ENCODE measurements around the gene TRPM1. TPM values are rescaled to one million over a fixed set of nuclear protein-coding genes. Genes with fewer than 3 reads are reported as not detected.

Gene TRPM1
- total and polyA plus RNA-seq, 9 of the 15 experiments (the other 6 are each of a cell fraction or from before 2014, with no cell fraction given): 0.01 to 0.06 (median 0.03) TPM; not detected in 5

DNA sequence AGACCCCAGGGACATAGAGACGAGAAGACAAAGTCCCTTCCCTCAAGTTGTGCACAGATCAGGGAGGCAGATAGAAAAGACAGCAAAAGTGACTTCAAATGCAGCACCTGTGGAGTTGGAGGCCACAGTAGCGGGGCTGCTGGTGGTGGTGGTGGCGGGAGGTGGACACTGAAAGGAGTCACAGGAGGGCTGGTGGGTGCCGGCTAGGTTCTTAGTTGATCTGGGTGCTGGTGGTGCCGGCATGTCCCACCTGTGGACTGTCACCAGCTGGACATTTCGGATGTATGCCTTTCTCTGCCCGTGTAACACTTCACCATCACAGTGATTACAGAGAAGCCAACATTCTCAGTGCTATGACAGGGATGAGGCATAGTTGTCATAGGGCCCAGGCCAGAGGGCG lies 60.9 kb downstream of the TRPM1 start:
- no peak for ATAC-seq
- 1% methylated on average over 8 of the region's 8 CpGs for WGBS (ENCODE audit: insufficient coverage, low coverage, missing lambda C conversion rate)
- POLR2A ChIA-PET: interaction anchor here (1.4 to 1.6 kb wide), 2 partner anchors 10 to 14 kb away, joined by 5 to 7 read pairs; no protein-coding TSS in a partner anchor
- Histone ChIP-seq H3K4me3 (no peak overlapping the region), H3K4me2 (ENCODE audit: insufficient read depth, low read length) (no peak overlapping the region), H3K4me1 (replicated peaks in 1 of 2; ENCODE audit: control insufficient read depth in 2 of 2, insufficient read depth in 2 of 2, low read length in 2 of 2) (no peaks in the 10 kb centered on the region), H3K9ac (ENCODE audit: insufficient read depth in 1 of 2, low read depth in 2 of 2, low read length in 2 of 2) (no peak overlapping the region), H3K79me2 (ENCODE audit: control insufficient read depth, insufficient read depth, low read length) (no peaks in the 10 kb centered on the region), H2AFZ (ENCODE audit: low read depth, low read length) (no peak overlapping the region), H3K9me1 (ENCODE audit: control insufficient read depth, insufficient read depth, low read length) (no peaks in the 10 kb centered on the region), H3K9me3 (replicated peaks; ENCODE audit: control insufficient read depth, insufficient read depth, low read depth, low read length) (no peaks in the 10 kb centered on the region), H4K20me1 (replicated peaks; ENCODE audit: control insufficient read depth, insufficient read depth, low read length) (no peaks in the 10 kb centered on the region; the same call in 1 of the 2 replicates), H3K27me3 (ENCODE audit: control insufficient read depth in 2 of 2, insufficient read depth in 2 of 2, low read length in 2 of 2) (peaks cover 29 to 31% of the 10 kb centered on the region in 2 experiments; a peak in 4 of 5 replicates), H3K27ac (ENCODE audit: extremely low read depth, low read depth, low read length) (no peak overlapping the region), H3K36me3 (ENCODE audit: control insufficient read depth, insufficient read depth, low read length) (no peaks in the 10 kb centered on the region)
- intact Hi-C loops (cut with micrococcal nuclease): no loop called here
- no peak for DNase-seq (ENCODE audit: extremely low read depth in 1 of 4, low spot score in 3 of 4)
- in situ Hi-C loops (cut with MboI): no loop called here
- no peak for TF ChIP-seq MCM7 (IDR thresholded peaks at IDR 0.05)
- TF ChIP-seq PHTF2 (CRISPR knock-in tag; IDR thresholded peaks at IDR 0.05): no peak
- TF ChIP-seq HDAC2 (IDR thresholded peaks at IDR 0.05): no peak
- TF ChIP-seq, protein P1, sequence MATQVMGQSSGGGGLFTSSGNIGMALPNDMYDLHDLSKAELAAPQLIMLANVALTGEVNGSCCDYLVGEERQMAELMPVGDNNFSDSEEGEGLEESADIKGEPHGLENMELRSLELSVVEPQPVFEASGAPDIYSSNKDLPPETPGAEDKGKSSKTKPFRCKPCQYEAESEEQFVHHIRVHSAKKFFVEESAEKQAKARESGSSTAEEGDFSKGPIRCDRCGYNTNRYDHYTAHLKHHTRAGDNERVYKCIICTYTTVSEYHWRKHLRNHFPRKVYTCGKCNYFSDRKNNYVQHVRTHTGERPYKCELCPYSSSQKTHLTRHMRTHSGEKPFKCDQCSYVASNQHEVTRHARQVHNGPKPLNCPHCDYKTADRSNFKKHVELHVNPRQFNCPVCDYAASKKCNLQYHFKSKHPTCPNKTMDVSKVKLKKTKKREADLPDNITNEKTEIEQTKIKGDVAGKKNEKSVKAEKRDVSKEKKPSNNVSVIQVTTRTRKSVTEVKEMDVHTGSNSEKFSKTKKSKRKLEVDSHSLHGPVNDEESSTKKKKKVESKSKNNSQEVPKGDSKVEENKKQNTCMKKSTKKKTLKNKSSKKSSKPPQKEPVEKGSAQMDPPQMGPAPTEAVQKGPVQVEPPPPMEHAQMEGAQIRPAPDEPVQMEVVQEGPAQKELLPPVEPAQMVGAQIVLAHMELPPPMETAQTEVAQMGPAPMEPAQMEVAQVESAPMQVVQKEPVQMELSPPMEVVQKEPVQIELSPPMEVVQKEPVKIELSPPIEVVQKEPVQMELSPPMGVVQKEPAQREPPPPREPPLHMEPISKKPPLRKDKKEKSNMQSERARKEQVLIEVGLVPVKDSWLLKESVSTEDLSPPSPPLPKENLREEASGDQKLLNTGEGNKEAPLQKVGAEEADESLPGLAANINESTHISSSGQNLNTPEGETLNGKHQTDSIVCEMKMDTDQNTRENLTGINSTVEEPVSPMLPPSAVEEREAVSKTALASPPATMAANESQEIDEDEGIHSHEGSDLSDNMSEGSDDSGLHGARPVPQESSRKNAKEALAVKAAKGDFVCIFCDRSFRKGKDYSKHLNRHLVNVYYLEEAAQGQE (IDR thresholded peaks at IDR 0.05; ENCODE audit: borderline replicate concordance): no peak
- TF ChIP-seq, protein P1 (CRISPR knock-in tag; IDR thresholded peaks at IDR 0.05; ENCODE audit: low read depth): no peak
- TF ChIP-seq ZSCAN32 (CRISPR knock-in tag; IDR thresholded peaks at IDR 0.05): no peak
- TF ChIP-seq, protein P2, sequence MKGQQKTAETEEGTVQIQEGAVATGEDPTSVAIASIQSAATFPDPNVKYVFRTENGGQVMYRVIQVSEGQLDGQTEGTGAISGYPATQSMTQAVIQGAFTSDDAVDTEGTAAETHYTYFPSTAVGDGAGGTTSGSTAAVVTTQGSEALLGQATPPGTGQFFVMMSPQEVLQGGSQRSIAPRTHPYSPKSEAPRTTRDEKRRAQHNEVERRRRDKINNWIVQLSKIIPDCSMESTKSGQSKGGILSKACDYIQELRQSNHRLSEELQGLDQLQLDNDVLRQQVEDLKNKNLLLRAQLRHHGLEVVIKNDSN (CRISPR knock-in tag; IDR thresholded peaks at IDR 0.05): no peak
- no peak for TF ChIP-seq ATF7 (IDR thresholded peaks at IDR 0.05)
- no peak for TF ChIP-seq PTBP1 (IDR thresholded peaks at IDR 0.05; ENCODE audit: low read depth, low read length)
- FAIRE-seq: no peak
- BruUV-seq (replicated peaks): no TSS peak
- CTCF ChIA-PET (ENCODE audit: low intra/inter-chr PET ratio): no interaction called here
